HG03175 (cell line): ENCODE results near the gene PLEKHG4B.

ENCODE experiments used
- ATAC-seq: cut with Tn5 transposase; IDR thresholded peaks from one replicate; pipeline ENCODE4 v1.9.1; 2021; ENCODE audit warnings: mild to moderate bottlenecking, moderate library complexity; ENCODE audit not compliant: unreplicated experiment

Gene PLEKHG4B

GRCh38 chr5:128446-128845, 36.5 kb downstream of the PLEKHG4B start:
- no peak for ATAC-seq

GRCh38 chr5:129148-129547, 37.2 kb downstream of the PLEKHG4B start:
- no peak for ATAC-seq

GRCh38 chr5:129820-130219, 37.9 kb downstream of the PLEKHG4B start:
- ATAC-seq, result no peak

- no peak for ATAC-seq
Measured at GRCh38 chr5:130601-131131, 38.7 kb downstream of the PLEKHG4B start.

DNA sequence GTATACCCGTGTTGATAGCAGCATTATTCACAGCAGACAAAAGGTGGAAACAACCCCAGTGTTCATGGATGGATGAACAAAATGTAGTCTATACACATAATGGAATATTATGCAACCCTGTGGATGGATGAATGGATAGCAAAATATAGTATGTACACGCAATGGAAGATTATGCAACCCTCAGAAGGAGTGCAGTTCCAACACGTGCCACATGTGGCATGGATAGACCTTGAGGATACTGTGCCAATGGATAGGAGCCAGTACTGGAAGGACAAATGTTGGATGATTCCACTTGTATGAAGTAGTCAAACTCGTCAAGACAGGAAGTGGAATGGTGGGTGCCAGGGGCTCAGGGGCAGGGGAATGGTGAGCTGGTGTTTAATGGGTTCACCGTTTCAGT, 44.9 kb downstream of the PLEKHG4B start:
- no peak for ATAC-seq

DNA sequence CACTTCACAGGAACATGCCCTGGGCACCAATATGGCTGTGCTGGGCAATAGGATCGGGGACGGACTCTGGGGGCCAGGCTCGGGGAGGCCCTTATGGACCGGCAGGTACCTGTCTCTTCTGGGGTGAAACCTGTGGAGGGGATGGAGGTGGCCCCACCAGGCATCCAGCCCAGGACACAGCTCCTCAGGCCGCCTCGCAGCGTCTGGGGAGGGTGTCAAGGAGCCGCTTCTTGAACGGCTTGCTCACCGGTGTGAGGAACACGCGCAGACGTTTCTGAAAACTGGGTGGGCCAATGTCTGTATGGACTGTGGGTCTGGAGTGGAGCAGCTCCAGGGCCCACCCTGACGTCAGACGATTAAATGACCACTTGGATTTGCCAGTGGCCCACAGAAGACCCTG, 45.8 kb downstream of the PLEKHG4B start:
- no peak for ATAC-seq

GRCh38 chr5:138936-139335, 47.0 kb downstream of the PLEKHG4B start:
- ATAC-seq, result no peak

GRCh38 chr5:139579-140442, 47.8 kb downstream of the PLEKHG4B start:
- ATAC-seq, result no peak

- ATAC-seq, result no peak
Measured at GRCh38 chr5:140443-140829, 48.5 kb downstream of the PLEKHG4B start.

DNA sequence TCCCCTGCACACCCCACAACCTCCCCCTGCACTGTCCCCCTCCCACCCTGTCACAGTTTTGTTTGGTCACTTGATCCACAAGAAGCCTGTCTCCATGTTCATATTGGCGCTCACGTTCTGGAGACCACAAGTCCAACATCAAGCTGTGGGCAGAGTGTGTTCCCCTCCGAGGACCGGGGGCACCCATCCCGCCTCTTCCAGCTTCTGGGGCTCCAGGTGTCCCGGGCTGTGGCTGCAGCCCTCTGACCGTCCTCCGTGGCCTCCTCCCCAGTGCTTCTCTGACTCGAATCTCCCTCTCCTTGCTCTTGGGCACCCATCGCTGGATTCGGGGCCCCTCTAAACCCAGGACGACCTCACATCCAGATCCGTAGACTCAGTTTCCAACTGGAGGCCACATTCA, 49.2 kb downstream of the PLEKHG4B start:
- ATAC-seq, result no peak

DNA sequence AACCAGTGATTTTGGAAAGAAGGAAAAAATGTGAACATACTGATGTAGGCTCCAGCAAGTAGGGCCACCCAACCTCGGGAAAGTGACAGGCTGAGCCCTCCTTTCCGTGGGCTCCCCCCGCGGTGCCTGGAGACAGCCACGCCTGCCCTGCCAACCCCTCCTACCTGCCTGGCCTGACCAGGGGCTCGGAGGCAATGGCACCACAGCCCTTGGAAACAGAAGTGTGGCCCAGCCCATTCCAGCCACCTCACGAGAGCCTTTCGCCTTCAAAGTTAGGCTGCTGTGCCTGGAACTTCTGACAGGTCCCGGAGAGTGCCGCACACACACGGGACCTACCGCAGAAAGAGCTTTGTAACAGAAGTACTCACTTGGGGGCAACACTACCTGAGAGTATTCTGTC, 49.8 kb downstream of the PLEKHG4B start:
- ATAC-seq, result no peak

DNA sequence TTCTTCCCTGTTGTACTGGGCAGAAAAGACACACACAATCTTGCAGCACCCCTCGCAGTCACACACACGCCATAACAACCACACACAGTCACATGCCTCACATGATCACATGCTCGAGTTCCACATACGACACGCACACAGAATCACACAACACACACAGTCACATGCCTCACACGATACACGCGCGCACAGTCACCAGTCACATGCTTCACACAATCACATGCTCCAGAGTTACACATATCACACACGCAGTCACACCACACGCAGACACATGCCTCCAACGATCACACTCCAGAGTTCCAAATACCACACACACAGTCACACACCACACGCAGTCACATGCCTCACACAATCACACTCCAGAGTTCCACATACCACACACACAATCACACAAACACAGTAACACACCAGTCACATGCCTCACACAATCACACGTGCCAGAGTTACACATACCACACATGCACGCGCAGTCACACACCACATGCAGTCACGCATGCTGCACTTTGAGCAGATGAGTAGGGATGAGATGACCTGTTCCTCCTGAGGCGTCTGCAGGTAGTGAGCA, 50.4 kb downstream of the PLEKHG4B start:
- no peak for ATAC-seq

DNA sequence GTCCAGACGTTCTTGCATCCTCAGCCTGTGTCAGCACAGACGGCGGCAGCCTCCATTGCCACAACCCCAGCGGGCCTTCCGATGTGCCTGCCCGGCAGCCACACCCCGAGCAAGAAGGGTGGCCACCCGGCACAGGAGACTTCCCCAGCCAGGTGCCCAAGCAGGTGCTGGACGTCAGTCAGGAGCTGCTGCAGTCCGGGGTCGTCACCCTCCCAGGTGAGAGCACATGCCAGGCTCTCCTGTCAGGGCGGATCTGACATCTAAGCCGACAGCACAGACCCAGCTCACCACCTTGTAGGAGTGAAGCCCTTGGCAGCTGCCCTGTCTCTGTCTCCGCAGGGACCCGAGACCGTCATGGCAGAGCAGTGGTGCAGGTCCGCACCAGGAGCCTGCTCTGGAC, 51.1 kb downstream of the PLEKHG4B start:
- ATAC-seq, result no peak

DNA sequence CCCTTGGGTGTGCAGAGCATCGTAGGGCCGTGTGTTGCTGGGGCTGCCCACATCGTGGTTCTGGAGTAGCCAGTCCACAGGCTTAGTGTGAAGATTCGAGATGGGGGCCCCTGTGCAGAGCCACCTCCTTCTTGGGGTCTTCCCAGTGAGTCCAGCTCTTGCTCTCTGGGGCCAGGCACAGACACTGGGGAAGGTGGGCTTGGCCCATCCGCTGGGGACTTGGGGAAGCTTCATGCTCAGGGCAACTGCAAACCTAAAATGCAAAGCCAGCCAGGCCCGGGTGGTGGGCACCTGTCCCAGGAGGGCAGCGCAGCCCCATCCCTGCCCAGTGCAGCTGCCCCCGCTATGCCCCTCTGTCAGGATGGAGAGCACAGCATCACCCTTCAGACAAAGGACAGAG, 53.0 kb downstream of the PLEKHG4B start:
- ATAC-seq, result no peak

DNA sequence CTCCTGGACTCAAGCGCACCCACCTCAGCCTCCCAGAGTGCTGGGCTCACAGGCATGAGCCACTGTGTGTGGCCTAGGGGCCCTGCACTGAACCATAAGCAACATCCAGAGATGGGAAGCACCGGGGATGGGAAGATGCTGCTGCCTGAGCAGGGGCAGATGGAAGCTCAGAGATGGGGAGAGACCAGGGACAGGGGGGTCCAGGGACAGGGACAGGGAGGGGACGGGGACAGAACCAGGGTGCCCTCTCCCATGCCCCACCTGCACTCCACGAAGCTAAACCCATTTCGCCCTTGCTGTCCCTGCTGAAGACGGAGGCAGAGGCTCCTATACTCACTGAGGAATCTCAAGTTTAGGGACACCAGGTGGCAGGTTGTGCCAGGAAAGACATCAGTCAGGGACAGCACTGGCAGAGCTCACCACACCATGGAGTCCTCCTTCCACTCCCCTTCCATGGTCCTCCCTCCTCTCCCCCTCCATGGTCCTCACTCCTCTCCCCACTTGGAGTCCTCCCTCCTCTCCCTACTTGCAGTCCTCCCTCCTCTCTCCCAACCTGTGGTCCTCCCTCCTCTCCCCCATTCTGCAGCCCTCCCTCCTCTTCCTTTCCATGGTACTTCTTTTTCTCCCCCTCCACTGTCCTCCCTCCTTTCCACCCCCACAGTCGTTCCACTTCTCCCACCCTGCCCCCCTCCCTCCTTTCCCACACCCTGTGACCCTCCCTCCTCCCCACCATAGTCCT, 53.8 kb downstream of the PLEKHG4B start:
- ATAC-seq, result no peak

DNA sequence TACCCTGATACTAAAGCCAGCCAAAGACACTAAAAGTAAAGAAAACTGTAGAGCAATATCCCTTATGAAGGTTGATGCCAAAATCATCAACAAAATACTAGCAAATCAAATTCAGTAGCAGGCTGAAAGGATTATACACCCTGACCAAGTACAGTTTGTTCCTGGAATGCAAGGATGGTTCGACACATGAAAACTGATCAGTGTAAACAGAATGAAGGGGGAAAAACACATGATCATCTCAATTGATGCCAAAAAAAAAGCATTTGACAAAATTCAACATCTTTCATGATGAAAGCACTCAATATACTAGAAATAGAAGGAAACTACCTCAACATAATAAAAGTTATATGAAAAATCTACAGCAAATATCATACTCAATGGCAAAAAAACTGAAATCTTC, 55.8 kb downstream of the PLEKHG4B start:
- ATAC-seq, result no peak

DNA sequence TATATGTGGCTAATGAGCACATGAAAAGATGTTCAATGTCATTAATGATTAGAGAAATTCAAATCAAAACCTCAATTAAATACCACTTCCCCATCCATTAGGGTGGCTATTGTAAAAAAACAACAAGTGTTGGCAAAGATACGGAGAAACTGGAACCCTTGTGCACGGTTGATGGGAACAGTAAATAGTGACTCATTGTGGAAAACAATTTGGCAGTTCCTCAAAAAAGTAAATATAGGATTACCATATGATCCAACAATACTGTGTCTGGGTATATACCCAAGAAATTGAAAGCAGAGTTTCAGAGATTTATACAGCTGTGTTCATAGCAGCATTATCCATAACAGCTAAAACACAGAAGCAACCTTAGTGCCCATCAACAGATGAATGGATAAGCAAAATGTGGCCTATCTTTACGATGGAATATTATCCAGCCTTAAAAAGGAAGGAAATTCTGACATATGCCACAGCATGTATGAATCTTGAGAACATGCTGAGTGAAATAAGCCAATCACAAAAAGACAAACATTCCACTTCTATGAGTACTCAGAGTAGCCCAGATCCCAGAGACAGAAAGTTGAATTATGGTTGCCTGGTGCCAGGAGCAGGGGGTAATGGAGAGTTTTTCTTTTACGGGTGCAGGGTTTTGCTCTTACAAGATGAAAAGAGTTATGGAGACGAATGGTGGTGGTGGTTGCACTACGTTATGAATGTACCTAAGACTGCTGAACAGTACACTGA, 57.9 kb downstream of the PLEKHG4B start:
- ATAC-seq, result no peak

GRCh38 chr5:150746-151145, 58.8 kb downstream of the PLEKHG4B start:
- no peak for ATAC-seq

- no peak for ATAC-seq
Measured at GRCh38 chr5:152077-152476, 60.1 kb downstream of the PLEKHG4B start.

DNA sequence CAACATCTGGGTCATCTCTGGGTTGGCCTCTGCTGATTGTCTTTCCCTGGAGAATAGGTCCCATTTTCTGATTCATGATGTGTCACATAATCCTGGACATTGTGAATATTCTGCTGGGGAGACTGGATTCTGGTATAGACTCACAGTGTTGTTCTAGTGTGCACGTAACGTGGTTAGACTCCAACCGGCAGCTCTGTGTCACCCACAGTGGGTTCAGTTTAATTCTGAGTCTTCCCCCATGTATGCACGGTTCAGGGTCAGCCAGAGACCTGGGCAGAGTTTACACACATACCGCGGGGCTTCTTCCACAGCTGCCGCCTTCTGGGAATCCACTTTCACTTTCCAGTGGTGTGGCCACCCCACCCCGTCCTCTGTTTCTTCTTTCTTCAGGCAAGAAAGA, 61.3 kb downstream of the PLEKHG4B start:
- no peak for ATAC-seq

DNA sequence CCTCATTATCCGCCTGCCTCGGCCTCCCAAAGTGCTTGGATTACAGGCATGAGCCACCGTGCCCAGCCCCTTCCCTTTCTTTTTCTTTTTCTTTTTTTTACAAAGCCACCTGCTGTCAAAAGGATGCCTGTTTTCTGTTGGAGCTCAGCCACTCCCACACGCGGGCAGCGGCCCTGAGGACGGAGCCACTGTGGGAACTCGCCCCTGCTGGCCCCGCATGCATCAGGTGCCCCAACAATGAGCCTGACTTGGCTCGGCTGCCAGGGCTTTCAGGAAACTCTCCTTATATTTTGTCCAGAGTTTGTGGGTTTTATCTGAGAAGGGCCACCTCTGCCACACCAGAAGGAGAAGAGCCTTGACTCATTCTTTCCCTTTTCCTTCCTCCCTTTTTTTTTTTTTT, 62.3 kb downstream of the PLEKHG4B start:
- no peak for ATAC-seq
